HG02840 (cell line): Measurements from ENCODE around the gene ZBTB6.

Experiments
- ATAC-seq: cut with Tn5 transposase; IDR thresholded peaks from one replicate; pipeline ENCODE4 v1.9.1; 2021; ENCODE audit warnings: mild to moderate bottlenecking, moderate library complexity, moderate number of reproducible peaks; ENCODE audit not compliant: unreplicated experiment, low FRiP score

The ZBTB6 gene, protein sequence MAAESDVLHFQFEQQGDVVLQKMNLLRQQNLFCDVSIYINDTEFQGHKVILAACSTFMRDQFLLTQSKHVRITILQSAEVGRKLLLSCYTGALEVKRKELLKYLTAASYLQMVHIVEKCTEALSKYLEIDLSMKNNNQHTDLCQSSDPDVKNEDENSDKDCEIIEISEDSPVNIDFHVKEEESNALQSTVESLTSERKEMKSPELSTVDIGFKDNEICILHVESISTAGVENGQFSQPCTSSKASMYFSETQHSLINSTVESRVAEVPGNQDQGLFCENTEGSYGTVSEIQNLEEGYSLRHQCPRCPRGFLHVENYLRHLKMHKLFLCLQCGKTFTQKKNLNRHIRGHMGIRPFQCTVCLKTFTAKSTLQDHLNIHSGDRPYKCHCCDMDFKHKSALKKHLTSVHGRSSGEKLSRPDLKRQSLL

DNA sequence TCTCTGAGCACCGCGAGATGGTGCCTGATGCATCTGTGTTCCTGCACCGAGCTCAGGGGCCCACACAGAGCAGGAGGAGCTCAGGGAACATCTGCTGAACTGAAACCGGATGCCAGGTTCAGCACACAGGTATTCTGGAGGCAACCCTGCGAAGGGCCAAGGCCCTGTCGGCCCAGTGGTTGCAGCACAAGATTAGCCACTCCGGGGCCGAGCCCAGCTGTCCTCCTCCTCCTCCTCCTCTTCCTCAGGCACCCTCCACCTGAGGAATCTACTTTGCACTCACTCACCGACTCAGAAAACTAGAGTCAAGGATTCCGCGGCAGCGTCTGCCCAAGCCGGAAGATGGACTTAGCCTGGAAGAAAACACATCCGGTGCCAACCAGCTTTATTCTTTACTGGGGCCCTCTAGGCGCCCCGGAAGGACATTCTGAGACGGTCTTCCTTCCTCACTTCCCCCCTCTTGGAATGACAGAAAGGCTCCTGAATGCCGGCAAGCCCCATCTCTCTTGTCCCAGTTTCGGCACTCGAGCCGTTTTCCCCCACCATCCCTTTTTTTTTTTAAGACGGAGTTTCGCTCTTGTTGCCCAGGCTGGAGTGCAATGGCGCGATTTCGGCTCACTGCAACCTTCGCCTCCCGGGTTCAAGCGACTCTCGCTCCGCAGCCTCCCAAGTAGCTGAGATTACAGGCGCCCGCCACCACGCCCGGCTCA lies at the start of gene ZBTB6:
Gene ZBTB6 (minus strand): TSS at position 360 of the 710 bp plus-strand sequence. CDS start 1,251 bp downstream, outside the sequence.
- ATAC-seq: peak; percentile 91

GRCh38 chr9:122961139-122961538 lies 48.0 kb upstream of the ZBTB6 start:
- no peak for ATAC-seq

DNA sequence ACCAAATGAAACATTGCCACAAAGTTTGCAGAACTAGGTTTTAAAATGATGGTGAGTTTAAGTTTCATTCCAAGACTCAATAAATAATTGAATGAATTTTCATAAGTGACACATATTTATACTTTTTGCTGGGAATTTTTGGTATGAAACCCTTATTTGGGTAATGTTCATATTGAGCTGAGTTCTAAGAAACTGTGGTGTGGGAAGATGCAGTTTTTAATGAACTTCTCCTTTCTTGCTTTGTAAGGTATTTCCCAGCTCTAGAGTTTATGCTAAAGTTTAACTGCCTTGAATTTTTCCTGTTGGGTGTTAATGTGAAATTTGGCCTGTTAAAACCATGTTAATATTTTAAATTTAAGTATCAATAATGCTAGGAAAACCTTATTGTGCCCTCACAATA lies 42.8 kb upstream of the ZBTB6 start:
- ATAC-seq: no peak

DNA sequence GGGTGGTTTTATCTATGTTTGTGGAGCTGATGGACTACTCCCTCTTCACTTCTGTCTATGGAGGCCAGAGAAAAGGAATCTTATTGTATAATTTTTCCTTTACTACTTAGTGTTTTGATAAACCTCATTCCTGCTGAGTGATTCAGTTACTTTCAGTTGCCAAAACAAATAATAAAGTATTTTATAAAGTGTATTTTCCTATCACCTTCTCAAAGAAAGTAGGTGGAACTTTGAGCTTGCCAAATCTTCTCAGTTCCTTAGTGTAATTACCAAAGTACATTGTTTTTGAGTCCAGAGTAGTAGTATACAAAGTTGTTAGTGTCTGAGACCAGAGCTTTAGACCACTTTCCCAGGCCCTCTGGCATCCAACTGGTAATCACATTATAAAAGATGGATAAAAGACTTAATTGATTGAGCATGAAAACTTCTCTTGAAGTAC lies 41.1 kb upstream of the ZBTB6 start:
- no peak for ATAC-seq

DNA sequence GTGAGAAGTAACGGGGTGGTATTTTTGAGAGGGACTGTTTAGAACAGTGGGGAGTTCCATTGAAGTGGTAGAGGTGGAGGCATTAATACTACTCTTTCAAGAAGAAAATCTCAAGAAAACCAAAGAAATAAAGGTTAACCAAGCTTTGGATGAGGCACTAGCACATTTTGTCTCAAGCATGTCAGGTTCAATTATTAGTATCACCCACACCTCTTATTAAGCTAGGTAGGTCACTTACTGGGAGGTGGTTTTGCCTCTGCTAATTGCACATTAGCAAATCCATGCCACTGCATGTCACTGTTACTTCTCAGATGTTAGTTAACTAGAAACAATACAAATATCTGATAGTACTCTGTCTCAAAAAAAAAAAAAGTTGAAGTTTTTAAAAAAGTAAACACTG lies 37.9 kb upstream of the ZBTB6 start:
- no peak for ATAC-seq

DNA sequence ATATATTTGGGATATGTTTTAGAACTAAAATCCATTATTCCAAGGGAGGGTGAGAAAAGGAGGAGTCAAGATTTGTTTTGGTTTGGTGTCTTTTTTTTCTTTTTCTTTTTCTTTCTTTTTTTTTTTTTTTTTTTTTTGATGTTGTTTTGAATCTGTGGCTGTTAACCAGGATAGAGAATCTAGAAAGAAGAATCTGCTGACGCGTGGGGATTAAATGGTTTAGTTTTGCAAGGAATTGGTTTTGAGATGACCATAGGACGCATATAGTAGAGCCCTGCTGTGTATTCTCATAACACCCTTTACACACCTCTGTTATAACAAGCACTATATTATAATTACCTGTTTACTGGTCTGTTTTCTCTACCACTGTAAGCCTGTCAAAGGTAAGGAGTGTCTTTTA lies 37.1 kb upstream of the ZBTB6 start:
- ATAC-seq: no peak

GRCh38 chr9:122949696-122950095 lies 36.6 kb upstream of the ZBTB6 start:
- no peak for ATAC-seq

GRCh38 chr9:122948313-122948712 lies 35.2 kb upstream of the ZBTB6 start:
- no peak for ATAC-seq

DNA sequence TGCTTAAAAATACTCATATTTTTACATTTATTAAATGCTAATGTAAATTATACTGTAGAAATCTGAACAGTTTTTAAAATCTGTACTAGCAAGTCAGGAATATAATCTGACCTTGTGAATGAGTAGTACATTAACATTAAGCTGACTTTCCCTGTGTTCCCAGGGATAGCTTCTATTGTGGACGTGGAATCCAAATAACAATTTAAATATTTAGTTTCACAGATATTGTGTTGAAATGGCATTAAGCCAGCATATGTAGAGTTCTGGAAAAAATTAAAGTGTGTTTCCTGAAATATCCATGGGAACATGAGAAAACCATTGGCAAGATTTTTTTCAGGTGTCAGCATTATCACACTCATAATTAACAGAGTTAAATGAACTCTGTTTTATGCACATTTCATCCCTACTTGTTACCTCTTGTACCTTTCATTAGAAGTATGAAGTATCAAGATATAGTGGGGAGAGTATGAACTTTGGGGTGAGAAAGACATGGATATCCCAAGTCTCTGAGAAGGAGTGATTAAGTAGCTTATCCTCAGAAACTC lies 33.4 kb upstream of the ZBTB6 start:
- no peak for ATAC-seq

DNA sequence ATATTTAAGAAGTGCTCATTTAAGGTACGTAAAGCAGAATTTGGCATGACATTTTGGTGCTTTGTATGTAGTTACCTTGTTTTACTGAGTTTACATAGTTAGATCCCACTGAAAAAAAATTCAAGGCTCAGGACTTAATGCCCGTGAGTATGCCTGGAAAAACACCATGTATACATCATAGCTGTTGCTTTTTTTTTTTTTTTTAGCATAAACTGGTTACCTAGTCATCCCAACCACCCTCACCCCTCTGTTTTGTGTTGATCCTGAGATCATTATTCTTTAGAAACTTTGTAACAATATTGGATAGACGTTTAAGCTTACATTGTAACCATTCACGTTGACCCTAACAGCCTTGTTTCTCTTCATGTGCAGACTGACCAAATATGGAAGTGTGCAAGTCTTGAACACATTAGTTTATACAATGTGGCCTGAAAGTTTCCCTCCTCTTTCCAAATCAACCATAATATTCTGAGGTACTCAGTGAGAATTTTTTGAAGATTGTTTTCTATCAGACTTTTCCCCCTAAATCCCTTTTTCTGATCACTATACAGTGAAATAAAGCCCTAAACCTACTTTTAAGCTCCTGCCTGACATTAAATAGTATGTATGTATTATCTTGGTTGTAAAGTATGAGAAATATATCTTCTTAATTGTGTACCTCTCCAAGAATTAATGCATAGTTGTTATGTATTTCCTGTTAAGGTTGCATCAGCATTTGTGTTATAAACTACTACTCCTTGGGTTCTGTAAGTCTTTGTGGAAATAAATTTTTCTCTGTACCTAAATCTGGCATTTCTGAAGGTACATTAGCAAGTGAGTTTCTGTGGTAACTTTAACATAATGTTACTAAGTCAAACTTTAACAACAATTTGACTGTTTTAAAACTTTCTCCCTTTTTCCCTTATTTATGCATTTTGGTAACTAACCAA lies 32.1 kb upstream of the ZBTB6 start:
- no peak for ATAC-seq

- ATAC-seq: no peak
Measured at GRCh38 chr9:122941582-122942234, 28.6 kb upstream of the ZBTB6 start.

DNA sequence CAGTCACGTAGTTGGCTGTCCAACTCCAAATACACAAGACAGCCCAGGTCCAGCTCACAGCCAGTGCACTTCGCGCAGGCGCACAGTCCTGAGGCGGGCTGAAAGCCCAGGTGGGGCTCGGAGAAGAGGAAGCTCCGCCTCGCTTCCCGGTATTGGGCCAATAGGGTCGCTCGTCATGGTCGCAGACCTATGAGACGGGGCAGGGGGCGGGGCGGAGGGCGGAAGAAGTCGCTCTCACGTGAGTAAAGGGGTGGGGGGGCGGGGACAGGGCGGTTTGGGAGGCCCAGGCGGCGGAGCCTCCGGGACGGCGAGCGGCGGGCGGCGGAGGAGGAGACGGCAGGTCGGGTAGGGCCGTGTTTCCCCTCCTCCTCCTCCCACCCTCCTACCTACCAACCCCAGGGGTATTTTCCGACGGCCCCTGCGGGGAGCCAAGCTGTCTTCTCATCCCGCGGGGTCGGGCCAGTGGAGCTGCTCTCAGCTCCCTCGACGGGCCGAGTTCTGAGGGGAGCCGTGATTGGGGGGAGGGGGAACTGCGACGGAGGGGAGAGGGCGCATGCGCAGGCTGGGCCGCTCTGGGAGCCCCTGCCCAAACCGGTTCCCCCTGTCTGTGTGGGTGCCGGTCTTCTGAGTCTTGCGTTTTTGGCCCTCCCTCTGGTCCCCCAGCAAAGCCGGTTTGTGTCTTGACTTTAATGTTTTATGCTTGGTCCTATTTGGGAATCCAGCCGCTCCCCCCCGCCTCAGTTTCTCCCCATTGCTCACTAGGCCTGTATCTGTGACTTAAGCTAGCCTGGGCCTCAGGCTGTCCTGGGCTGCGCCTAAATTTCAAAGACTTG lies 27.8 kb upstream of the ZBTB6 start, which contains the start of gene RABGAP1:
Gene RABGAP1 (plus strand): TSS at position 272 of the 833 bp plus-strand sequence. CDS start 16,040 bp downstream, outside the sequence.
- peak; percentile 97 for ATAC-seq

DNA sequence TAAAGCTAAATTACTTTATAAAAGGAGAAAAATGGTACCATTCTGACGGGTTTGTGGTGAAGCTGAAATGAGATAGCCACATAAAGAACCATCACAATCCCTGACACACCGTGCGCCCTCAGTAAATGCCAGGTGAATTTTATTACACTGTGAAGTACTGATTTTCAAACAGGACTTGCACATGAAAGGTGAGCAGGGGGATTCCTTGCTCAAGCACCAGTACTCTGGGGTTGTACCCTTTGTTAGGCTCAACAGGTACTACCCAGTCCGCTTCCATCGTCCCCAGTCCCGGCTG lies 27.3 kb upstream of the ZBTB6 start:
- ATAC-seq: no peak

- no peak for ATAC-seq
Measured at GRCh38 chr9:122939601-122940000, 26.5 kb upstream of the ZBTB6 start.

- ATAC-seq: no peak
Measured at GRCh38 chr9:122936883-122937282, 23.8 kb upstream of the ZBTB6 start.

DNA sequence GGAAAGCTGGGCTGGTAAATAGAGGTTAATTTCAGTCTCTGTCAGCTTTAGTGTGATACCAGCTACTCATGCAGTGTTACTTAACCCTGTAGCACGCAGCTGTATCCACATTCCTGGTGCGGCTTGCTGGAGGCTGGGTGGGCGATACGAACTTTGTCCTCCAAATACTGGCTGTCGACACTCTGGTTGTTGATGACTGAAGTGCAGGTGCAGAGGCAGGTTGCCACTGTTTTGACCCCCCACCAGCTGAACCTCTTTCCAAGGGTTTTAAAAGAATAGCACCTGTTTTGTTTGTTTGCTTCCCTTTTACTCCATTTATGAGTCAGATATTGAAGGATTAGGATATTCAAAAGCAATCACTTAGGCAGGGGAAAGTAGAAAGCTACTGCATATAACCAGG lies 23.3 kb upstream of the ZBTB6 start:
- no peak for ATAC-seq

- ATAC-seq: peak; percentile 94
Measured at GRCh38 chr9:122931226-122932121, 18.4 kb upstream of the ZBTB6 start, which contains the start of gene ZBTB26. ZBTB26 (minus strand) TSS chr9:122931512; CDS start chr9:122919934, 11,578 bp downstream.
